ENCODE results near the gene MED16. TPM values are rescaled to one million over a fixed set of nuclear protein-coding genes. Genes with fewer than 3 reads are reported as not detected.
A peak's percentile ranks its signal among the peaks of the same experiment; 100 is the strongest.

The MED16 gene
- total RNA-seq, 1 donor from 2014 or later, result 18.3 TPM

GRCh38 chr19:871446-872265 is 21.3 kb downstream of the MED16 start:
- Histone ChIP-seq H3K27ac (ENCODE audit: low read depth, low read length) (no peak overlapping the region), H3K4me3 (ENCODE audit: low read length in 3 of 3) (no peak overlapping the region), H3K9me3 (ENCODE audit: control insufficient read depth in 3 of 3, low read length in 3 of 3) (no peaks in the 10 kb centered on the region), H3K27me3 (ENCODE audit: control insufficient read depth in 3 of 3, insufficient read depth in 3 of 3, low read length in 3 of 3) (no peaks in the 10 kb centered on the region), H3K36me3 (ENCODE audit: control insufficient read depth in 3 of 3, insufficient read depth in 3 of 3, low read length in 3 of 3) (peaks cover 32 to 46% (median 34%) of the 10 kb centered on the region in 3 donors), H3K4me1 (ENCODE audit: control insufficient read depth in 3 of 3, insufficient read depth in 3 of 3, low read length in 3 of 3) (peaks cover 3 to 9% (median 4%) of the 10 kb centered on the region in 3 donors), H3K9ac (ENCODE audit: low read depth in 1 of 3, low read length in 3 of 3) (peak overlapping the region in 1 of 3 donors; percentile 25)

- Histone ChIP-seq H3K27ac (ENCODE audit: low read depth, low read length) (no peak overlapping the region), H3K27me3 (ENCODE audit: control insufficient read depth in 3 of 3, insufficient read depth in 3 of 3, low read length in 3 of 3) (no peaks in the 10 kb centered on the region), H3K9me3 (ENCODE audit: control insufficient read depth in 3 of 3, low read length in 3 of 3) (no peaks in the 10 kb centered on the region), H3K9ac (ENCODE audit: low read depth in 1 of 3, low read length in 3 of 3) (no peak overlapping the region), H3K4me3 (ENCODE audit: low read length in 3 of 3) (no peak overlapping the region), H3K4me1 (ENCODE audit: control insufficient read depth in 3 of 3, insufficient read depth in 3 of 3, low read length in 3 of 3) (peaks cover 3 to 9% (median 4%) of the 10 kb centered on the region in 3 donors), H3K36me3 (ENCODE audit: control insufficient read depth in 3 of 3, insufficient read depth in 3 of 3, low read length in 3 of 3) (peaks cover 28 to 42% (median 30%) of the 10 kb centered on the region in 3 donors)
Measured at GRCh38 chr19:870963-871401, 22.0 kb downstream of the MED16 start.

- peaks cover 3 to 9% (median 4%) of the 10 kb centered on the region in 3 donors for H3K4me1 ChIP-seq (ENCODE audit: control insufficient read depth in 3 of 3, insufficient read depth in 3 of 3, low read length in 3 of 3)
- H3K4me3 ChIP-seq (ENCODE audit: low read length in 3 of 3), result no peak overlapping the region
- H3K27me3 ChIP-seq (ENCODE audit: control insufficient read depth in 3 of 3, insufficient read depth in 3 of 3, low read length in 3 of 3), result no peaks in the 10 kb centered on the region
- no peak overlapping the region for H3K9ac ChIP-seq (ENCODE audit: low read depth in 1 of 3, low read length in 3 of 3)
- peaks cover 24 to 35% (median 30%) of the 10 kb centered on the region in 3 donors for H3K36me3 ChIP-seq (ENCODE audit: control insufficient read depth in 3 of 3, insufficient read depth in 3 of 3, low read length in 3 of 3)
- H3K27ac ChIP-seq (ENCODE audit: low read depth, low read length), result no peak overlapping the region
- H3K9me3 ChIP-seq (ENCODE audit: control insufficient read depth in 3 of 3, low read length in 3 of 3), result no peaks in the 10 kb centered on the region
Measured at GRCh38 chr19:870314-870713, 22.7 kb downstream of the MED16 start.

- peaks cover 3 to 9% (median 4%) of the 10 kb centered on the region in 3 donors for H3K4me1 ChIP-seq (ENCODE audit: control insufficient read depth in 3 of 3, insufficient read depth in 3 of 3, low read length in 3 of 3)
- no peak overlapping the region for H3K4me3 ChIP-seq (ENCODE audit: low read length in 3 of 3)
- H3K27me3 ChIP-seq (ENCODE audit: control insufficient read depth in 3 of 3, insufficient read depth in 3 of 3, low read length in 3 of 3), result no peaks in the 10 kb centered on the region
- H3K36me3 ChIP-seq (ENCODE audit: control insufficient read depth in 3 of 3, insufficient read depth in 3 of 3, low read length in 3 of 3), result peaks cover 21 to 33% (median 28%) of the 10 kb centered on the region in 3 donors
- no peak overlapping the region for H3K9ac ChIP-seq (ENCODE audit: low read depth in 1 of 3, low read length in 3 of 3)
- H3K9me3 ChIP-seq (ENCODE audit: control insufficient read depth in 3 of 3, low read length in 3 of 3), result no peaks in the 10 kb centered on the region
- H3K27ac ChIP-seq (ENCODE audit: low read depth, low read length), result peak overlapping the region; percentile 64
Measured at GRCh38 chr19:869245-870177, 23.5 kb downstream of the MED16 start.

- H3K4me1 ChIP-seq (ENCODE audit: control insufficient read depth in 3 of 3, insufficient read depth in 3 of 3, low read length in 3 of 3), result peaks cover 4 to 9% (median 5%) of the 10 kb centered on the region in 3 donors
- peak overlapping the region; percentile 64 for H3K27ac ChIP-seq (ENCODE audit: low read depth, low read length)
- peaks cover 17 to 33% (median 26%) of the 10 kb centered on the region in 3 donors for H3K36me3 ChIP-seq (ENCODE audit: control insufficient read depth in 3 of 3, insufficient read depth in 3 of 3, low read length in 3 of 3)
- no peaks in the 10 kb centered on the region for H3K9me3 ChIP-seq (ENCODE audit: control insufficient read depth in 3 of 3, low read length in 3 of 3)
- no peaks in the 10 kb centered on the region for H3K27me3 ChIP-seq (ENCODE audit: control insufficient read depth in 3 of 3, insufficient read depth in 3 of 3, low read length in 3 of 3)
- no peak overlapping the region for H3K4me3 ChIP-seq (ENCODE audit: low read length in 3 of 3)
- no peak overlapping the region for H3K9ac ChIP-seq (ENCODE audit: low read depth in 1 of 3, low read length in 3 of 3)
Measured at GRCh38 chr19:868458-869244, 24.3 kb downstream of the MED16 start.

GRCh38 chr19:867855-868457 is 25.0 kb downstream of the MED16 start:
- Histone ChIP-seq H3K27ac (ENCODE audit: low read depth, low read length) (no peak overlapping the region), H3K9ac (ENCODE audit: low read depth in 1 of 3, low read length in 3 of 3) (no peak overlapping the region), H3K27me3 (ENCODE audit: control insufficient read depth in 3 of 3, insufficient read depth in 3 of 3, low read length in 3 of 3) (peaks cover 0 to 4% (median 3%) of the 10 kb centered on the region in 3 donors), H3K9me3 (ENCODE audit: control insufficient read depth in 3 of 3, low read length in 3 of 3) (no peaks in the 10 kb centered on the region), H3K4me3 (ENCODE audit: low read length in 3 of 3) (no peak overlapping the region), H3K4me1 (ENCODE audit: control insufficient read depth in 3 of 3, insufficient read depth in 3 of 3, low read length in 3 of 3) (peaks cover 4 to 12% (median 5%) of the 10 kb centered on the region in 3 donors), H3K36me3 (ENCODE audit: control insufficient read depth in 3 of 3, insufficient read depth in 3 of 3, low read length in 3 of 3) (peaks cover 17 to 33% (median 22%) of the 10 kb centered on the region in 3 donors)

- Histone ChIP-seq H3K27me3 (ENCODE audit: control insufficient read depth in 3 of 3, insufficient read depth in 3 of 3, low read length in 3 of 3) (peaks cover 0 to 6% (median 6%) of the 10 kb centered on the region in 3 donors), H3K9ac (ENCODE audit: low read depth in 1 of 3, low read length in 3 of 3) (no peak overlapping the region), H3K4me1 (ENCODE audit: control insufficient read depth in 3 of 3, insufficient read depth in 3 of 3, low read length in 3 of 3) (peaks cover 4 to 13% (median 5%) of the 10 kb centered on the region in 3 donors), H3K4me3 (ENCODE audit: low read length in 3 of 3) (no peak overlapping the region), H3K9me3 (ENCODE audit: control insufficient read depth in 3 of 3, low read length in 3 of 3) (no peaks in the 10 kb centered on the region), H3K36me3 (ENCODE audit: control insufficient read depth in 3 of 3, insufficient read depth in 3 of 3, low read length in 3 of 3) (peaks cover 17 to 33% (median 22%) of the 10 kb centered on the region in 3 donors), H3K27ac (ENCODE audit: low read depth, low read length) (no peak overlapping the region)
Measured at GRCh38 chr19:867301-867793, 25.6 kb downstream of the MED16 start.

GRCh38 chr19:866769-867300 is 26.2 kb downstream of the MED16 start:
- Histone ChIP-seq H3K4me3 (ENCODE audit: low read length in 3 of 3) (no peak overlapping the region), H3K9me3 (ENCODE audit: control insufficient read depth in 3 of 3, low read length in 3 of 3) (no peaks in the 10 kb centered on the region), H3K9ac (ENCODE audit: low read depth in 1 of 3, low read length in 3 of 3) (no peak overlapping the region), H3K36me3 (ENCODE audit: control insufficient read depth in 3 of 3, insufficient read depth in 3 of 3, low read length in 3 of 3) (peaks cover 17 to 33% (median 18%) of the 10 kb centered on the region in 3 donors), H3K4me1 (ENCODE audit: control insufficient read depth in 3 of 3, insufficient read depth in 3 of 3, low read length in 3 of 3) (peaks cover under 1 to 13% (median 5%) of the 10 kb centered on the region in 3 donors), H3K27ac (ENCODE audit: low read depth, low read length) (no peak overlapping the region), H3K27me3 (ENCODE audit: control insufficient read depth in 3 of 3, insufficient read depth in 3 of 3, low read length in 3 of 3) (peaks cover 0 to 6% (median 6%) of the 10 kb centered on the region in 3 donors)

- Histone ChIP-seq H3K4me1 (ENCODE audit: control insufficient read depth in 3 of 3, insufficient read depth in 3 of 3, low read length in 3 of 3) (peaks cover 0 to 7% (median 7%) of the 10 kb centered on the region in 3 donors), H3K4me3 (ENCODE audit: low read length in 3 of 3) (no peak overlapping the region), H3K36me3 (ENCODE audit: control insufficient read depth in 3 of 3, insufficient read depth in 3 of 3, low read length in 3 of 3) (peaks cover 8 to 11% (median 9%) of the 10 kb centered on the region in 3 donors), H3K27me3 (ENCODE audit: control insufficient read depth in 3 of 3, insufficient read depth in 3 of 3, low read length in 3 of 3) (peaks cover 15 to 34% (median 24%) of the 10 kb centered on the region in 3 donors), H3K27ac (ENCODE audit: low read depth, low read length) (no peak overlapping the region), H3K9me3 (ENCODE audit: control insufficient read depth in 3 of 3, low read length in 3 of 3) (no peaks in the 10 kb centered on the region), H3K9ac (ENCODE audit: low read depth in 1 of 3, low read length in 3 of 3) (no peak overlapping the region)
Measured at GRCh38 chr19:863315-863620, 29.7 kb downstream of the MED16 start.

All from skeletal muscle tissue (tissue), 4 donors.